PFSK-1 (cell line): ENCODE data around the gene CYP2A13. TPM values are rescaled to one million over a fixed set of nuclear protein-coding genes. Genes with fewer than 3 reads are reported as not detected.

Experiments used
- FOXP2 ChIP-seq: optimal IDR thresholded peaks from 2 replicates; pipeline ENCODE3; 2011; ENCODE audit warnings: borderline replicate concordance, control low read depth, inconsistent platforms; ENCODE audit not compliant: insufficient read depth; ENCODE audit errors: extremely low read length, extremely low read depth
- POLR2AphosphoS5 ChIP-seq: IDR thresholded peaks from 2 replicates; pipeline ENCODE4 v1.6.1; 2012; ENCODE audit warnings: low read depth, mild to moderate bottlenecking, control low read depth, low read length, moderate library complexity
- SIN3A ChIP-seq: IDR thresholded peaks from 2 replicates; pipeline ENCODE4 v1.6.1; 2012; ENCODE audit warnings: mild to moderate bottlenecking, low read length, moderate library complexity, borderline replicate concordance; ENCODE audit not compliant: insufficient read depth
- TAF1 ChIP-seq: IDR thresholded peaks from 2 replicates; pipeline ENCODE4 v1.6.1; 2012; ENCODE audit warnings: low read length, control low read depth, borderline replicate concordance; ENCODE audit not compliant: insufficient read depth
- polyA plus RNA-seq: library from polyadenylated mRNA; unstranded; fragments of >200 nt; gene quantifications from one replicate; pipeline ENCODE4 v1.2.1, GENCODE V29; 2012; ENCODE audit warnings: low read depth, missing spikeins; ENCODE audit not compliant: insufficient read length
- TF ChIP-seq, protein P1 (sequence below), 2 experiments: IDR thresholded peaks; 2 replicates each; pipeline versions ENCODE4 v1.6.1 to v1.8.0; 2011 to 2012; ENCODE audit warnings: low read depth in 2 of 2, low read length in 2 of 2, control low read depth in 1 of 2, inconsistent platforms in 1 of 2, mild to moderate bottlenecking in 1 of 2, moderate library complexity in 1 of 2; ENCODE audit not compliant: insufficient read depth in 1 of 2

Gene CYP2A13, protein sequence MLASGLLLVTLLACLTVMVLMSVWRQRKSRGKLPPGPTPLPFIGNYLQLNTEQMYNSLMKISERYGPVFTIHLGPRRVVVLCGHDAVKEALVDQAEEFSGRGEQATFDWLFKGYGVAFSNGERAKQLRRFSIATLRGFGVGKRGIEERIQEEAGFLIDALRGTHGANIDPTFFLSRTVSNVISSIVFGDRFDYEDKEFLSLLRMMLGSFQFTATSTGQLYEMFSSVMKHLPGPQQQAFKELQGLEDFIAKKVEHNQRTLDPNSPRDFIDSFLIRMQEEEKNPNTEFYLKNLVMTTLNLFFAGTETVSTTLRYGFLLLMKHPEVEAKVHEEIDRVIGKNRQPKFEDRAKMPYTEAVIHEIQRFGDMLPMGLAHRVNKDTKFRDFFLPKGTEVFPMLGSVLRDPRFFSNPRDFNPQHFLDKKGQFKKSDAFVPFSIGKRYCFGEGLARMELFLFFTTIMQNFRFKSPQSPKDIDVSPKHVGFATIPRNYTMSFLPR
- not detected for polyA plus RNA-seq

DNA sequence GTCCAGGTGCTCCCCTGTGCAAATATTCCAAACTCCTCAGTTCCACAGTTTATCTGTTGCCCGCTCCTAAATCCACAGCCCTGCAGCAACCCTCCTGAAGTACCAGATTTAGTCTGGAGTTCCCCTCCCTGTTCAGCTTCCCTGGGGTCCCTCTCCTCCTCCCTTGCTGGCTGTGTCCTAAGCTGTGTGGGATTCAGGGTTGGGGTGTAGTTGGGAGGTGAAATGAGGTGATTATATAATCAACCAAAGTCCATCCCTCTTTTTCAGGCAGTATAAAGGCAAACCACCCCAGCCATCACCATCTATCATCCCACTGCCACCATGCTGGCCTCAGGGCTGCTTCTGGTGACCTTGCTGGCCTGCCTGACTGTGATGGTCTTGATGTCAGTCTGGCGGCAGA lies at the start of gene CYP2A13:
Gene CYP2A13, plus strand, starts transcription at position 301 of the 400 bp plus-strand sequence. Its CDS starts 21 bp downstream, at position 322.
- TF ChIP-seq FOXP2 (no peak), POLR2AphosphoS5 (no peak)

GRCh38 chr19:41039806-41040205 lies 48.4 kb upstream of the CYP2A13 start:
- TF ChIP-seq SIN3A (no peak), FOXP2 (no peak), TAF1 (no peak), POLR2AphosphoS5 (no peak)

- TF ChIP-seq POLR2AphosphoS5, result no peak
- no peak for TF ChIP-seq SIN3A
- no peak for TF ChIP-seq FOXP2
- TF ChIP-seq, protein P1, sequence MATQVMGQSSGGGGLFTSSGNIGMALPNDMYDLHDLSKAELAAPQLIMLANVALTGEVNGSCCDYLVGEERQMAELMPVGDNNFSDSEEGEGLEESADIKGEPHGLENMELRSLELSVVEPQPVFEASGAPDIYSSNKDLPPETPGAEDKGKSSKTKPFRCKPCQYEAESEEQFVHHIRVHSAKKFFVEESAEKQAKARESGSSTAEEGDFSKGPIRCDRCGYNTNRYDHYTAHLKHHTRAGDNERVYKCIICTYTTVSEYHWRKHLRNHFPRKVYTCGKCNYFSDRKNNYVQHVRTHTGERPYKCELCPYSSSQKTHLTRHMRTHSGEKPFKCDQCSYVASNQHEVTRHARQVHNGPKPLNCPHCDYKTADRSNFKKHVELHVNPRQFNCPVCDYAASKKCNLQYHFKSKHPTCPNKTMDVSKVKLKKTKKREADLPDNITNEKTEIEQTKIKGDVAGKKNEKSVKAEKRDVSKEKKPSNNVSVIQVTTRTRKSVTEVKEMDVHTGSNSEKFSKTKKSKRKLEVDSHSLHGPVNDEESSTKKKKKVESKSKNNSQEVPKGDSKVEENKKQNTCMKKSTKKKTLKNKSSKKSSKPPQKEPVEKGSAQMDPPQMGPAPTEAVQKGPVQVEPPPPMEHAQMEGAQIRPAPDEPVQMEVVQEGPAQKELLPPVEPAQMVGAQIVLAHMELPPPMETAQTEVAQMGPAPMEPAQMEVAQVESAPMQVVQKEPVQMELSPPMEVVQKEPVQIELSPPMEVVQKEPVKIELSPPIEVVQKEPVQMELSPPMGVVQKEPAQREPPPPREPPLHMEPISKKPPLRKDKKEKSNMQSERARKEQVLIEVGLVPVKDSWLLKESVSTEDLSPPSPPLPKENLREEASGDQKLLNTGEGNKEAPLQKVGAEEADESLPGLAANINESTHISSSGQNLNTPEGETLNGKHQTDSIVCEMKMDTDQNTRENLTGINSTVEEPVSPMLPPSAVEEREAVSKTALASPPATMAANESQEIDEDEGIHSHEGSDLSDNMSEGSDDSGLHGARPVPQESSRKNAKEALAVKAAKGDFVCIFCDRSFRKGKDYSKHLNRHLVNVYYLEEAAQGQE (IDR thresholded peaks at IDR 0.05; ENCODE audit: insufficient read depth in 1 of 2, low read depth in 2 of 2, low read length in 2 of 2), result no peak
- TF ChIP-seq TAF1, result no peak
Observed at GRCh38 chr19:41050426-41050825, 37.8 kb upstream of the CYP2A13 start.

DNA sequence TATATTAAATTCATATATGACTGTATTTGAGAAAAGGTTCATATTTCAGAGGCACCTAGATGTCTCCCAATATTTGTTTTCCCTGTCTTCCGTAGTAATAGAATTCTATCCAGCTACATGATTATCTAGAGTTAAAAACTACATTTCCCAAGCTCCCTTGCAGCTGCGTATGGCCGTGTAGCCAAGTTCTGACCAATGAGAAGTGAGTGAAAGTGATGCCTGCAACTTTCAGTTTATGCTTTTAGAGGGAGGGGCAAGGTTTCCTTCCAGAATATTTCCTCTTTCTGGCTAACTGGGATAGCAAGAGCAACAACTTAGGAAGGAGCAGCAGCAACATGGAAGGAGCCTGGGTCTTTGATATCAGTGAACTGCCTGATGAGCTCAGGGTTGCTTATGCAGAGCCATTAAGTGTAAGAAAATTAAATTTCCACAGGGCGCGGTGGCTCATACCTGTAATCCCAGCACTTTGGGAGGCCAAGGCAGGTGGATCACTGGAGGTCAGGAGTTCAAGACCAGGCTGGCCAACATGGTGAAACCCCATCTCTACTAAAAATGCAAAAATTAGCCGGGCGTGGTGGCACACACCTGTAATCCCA lies 23.2 kb upstream of the CYP2A13 start:
- TF ChIP-seq FOXP2, result no peak
- no peak for TF ChIP-seq POLR2AphosphoS5
- TF ChIP-seq SIN3A, result no peak
- TF ChIP-seq, protein P1 (IDR thresholded peaks at IDR 0.05; ENCODE audit: insufficient read depth in 1 of 2, low read depth in 2 of 2, low read length in 2 of 2), result no peak
- TF ChIP-seq TAF1, result no peak

DNA sequence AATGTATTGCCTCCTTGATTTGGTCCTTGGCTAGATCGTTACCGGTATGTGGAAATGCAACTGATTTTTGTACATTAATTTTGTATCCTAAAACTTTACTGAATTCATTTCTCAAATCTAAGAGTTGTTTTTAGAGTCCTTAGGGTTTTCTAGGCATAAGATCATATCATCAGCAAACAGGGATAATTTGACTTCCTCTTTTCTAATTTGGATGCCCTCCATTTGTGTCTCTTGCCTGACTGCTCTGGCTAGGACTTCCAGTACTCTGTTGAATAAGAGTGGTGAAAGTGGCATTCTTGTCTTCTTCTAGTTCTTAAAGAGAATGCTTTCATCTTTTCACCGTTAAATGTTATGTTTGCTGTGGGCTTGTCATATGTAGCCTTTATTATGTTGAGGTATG lies 12.0 kb upstream of the CYP2A13 start:
- TF ChIP-seq, protein P1 (IDR thresholded peaks at IDR 0.05; ENCODE audit: insufficient read depth in 1 of 2, low read depth in 2 of 2, low read length in 2 of 2), result no peak
- TF ChIP-seq SIN3A, result no peak
- no peak for TF ChIP-seq TAF1
- no peak for TF ChIP-seq POLR2AphosphoS5
- TF ChIP-seq FOXP2, result no peak

- no peak for TF ChIP-seq FOXP2
- TF ChIP-seq TAF1, result no peak
- TF ChIP-seq SIN3A, result no peak
- TF ChIP-seq POLR2AphosphoS5, result no peak
- TF ChIP-seq, protein P1 (IDR thresholded peaks at IDR 0.05; ENCODE audit: insufficient read depth in 1 of 2, low read depth in 2 of 2, low read length in 2 of 2), result no peak
Observed at GRCh38 chr19:41083516-41083915, 4.7 kb upstream of the CYP2A13 start.
